GM19193 (cell line): ENCODE data around the gene SLC52A1.

Experiments
- POLR2A ChIP-seq: IDR thresholded peaks from 4 replicates; pipeline ENCODE4 v1.6.1; 2011; ENCODE audit not compliant: insufficient read depth, insufficient read length; ENCODE audit errors: extremely low read depth

The SLC52A1 gene

GRCh38 chr17:5000237-5000639, 35.0 kb downstream of the SLC52A1 start:
- no peak for TF ChIP-seq POLR2A

GRCh38 chr17:4999430-5000093, 35.7 kb downstream of the SLC52A1 start:
- TF ChIP-seq POLR2A = no peak

GRCh38 chr17:4998732-4999429, 36.3 kb downstream of the SLC52A1 start:
- peak; percentile 44 for TF ChIP-seq POLR2A

GRCh38 chr17:4998027-4998731, 37.0 kb downstream of the SLC52A1 start:
- TF ChIP-seq POLR2A = no peak

- TF ChIP-seq POLR2A = peak; percentile 57
Observed at GRCh38 chr17:4997302-4998026, 37.8 kb downstream of the SLC52A1 start, which contains the start of the genes INCA1 and KIF1C. INCA1 (minus strand) TSS chr17:4997522; CDS start chr17:4994437, 3,085 bp downstream. KIF1C (plus strand) TSS chr17:4997950; CDS start chr17:5000247, 2,297 bp downstream.

- TF ChIP-seq POLR2A = no peak
Observed at GRCh38 chr17:4994081-4994595, 41.1 kb downstream of the SLC52A1 start.

- no peak for TF ChIP-seq POLR2A
Observed at GRCh38 chr17:4987767-4988567, 47.3 kb downstream of the SLC52A1 start.

GRCh38 chr17:4986951-4987766, 48.1 kb downstream of the SLC52A1 start, which contains the start of gene CAMTA2:
CAMTA2 (minus strand) TSS chr17:4987675; CDS start chr17:4986222, 1,453 bp downstream.
- TF ChIP-seq POLR2A = peak; percentile 60

- TF ChIP-seq POLR2A = no peak
Observed at GRCh38 chr17:4986403-4986802, 48.8 kb downstream of the SLC52A1 start.
